Fibroblast of lung (primary cell): ENCODE data around the gene FHAD1.

ENCODE experiments used
- CTCF ChIP-seq, 2 donors: IDR thresholded peaks in 1 of 2; conservative IDR thresholded peaks in 1 of 2; 1 replicate in 1 of 2; 2 replicates in 1 of 2; pipeline ENCODE4 v1.5.1; 2011 to 2012; ENCODE audit warnings: low read length in 2 of 2, control low read depth in 1 of 2, inconsistent platforms in 1 of 2, low read depth in 1 of 2, mild to moderate bottlenecking in 1 of 2
- EZH2 ChIP-seq: IDR thresholded peaks from 2 replicates; pipeline ENCODE4 v1.5.1; 2012; ENCODE audit warnings: low read length, control low read depth, mild to moderate bottlenecking; ENCODE audit errors: missing control alignments

- TF ChIP-seq CTCF (conservative IDR thresholded peaks at IDR 0.05 in 1 of 2, IDR thresholded peaks at IDR 0.05 in 1 of 2; ENCODE audit: low read depth in 1 of 2, low read length in 2 of 2) (no peak), EZH2 (no peak)
These were observed 56.9 kb downstream of the FHAD1 start for GRCh38 chr1:15303935-15304334.
